GM23338 (cell line): ENCODE data around the gene PNLIPRP2.

Experiments
- CREB1 ChIP-seq: fragments of 250-450 bp; sonication (Bioruptor Pico); IDR thresholded peaks from 2 replicates; pipeline ENCODE4 v1.5.0; 2020; ENCODE audit warnings: low read depth, mild to moderate bottlenecking, moderate library complexity
- CTCF ChIP-seq, 2 experiments: fragments of 200-600 bp in 1 of 2; sonication (generic) in 1 of 2; conservative IDR thresholded peaks; 2 replicates each; pipeline versions ENCODE4 v1.5.1 to v1.6.1; 2016 to 2017; ENCODE audit warnings: antibody characterized with exemption in 2 of 2, low read depth in 2 of 2, mild to moderate bottlenecking in 2 of 2, moderate library complexity in 1 of 2
- EZH2 ChIP-seq: fragments of 200-600 bp; sonication (generic); IDR thresholded peaks from one replicate; pipeline ENCODE4 v1.8.0; 2017; ENCODE audit warnings: antibody characterized with exemption, mild to moderate bottlenecking, low read depth; ENCODE audit not compliant: unreplicated experiment
- JUNB ChIP-seq: IDR thresholded peaks from one replicate; pipeline ENCODE4 v1.6.1; 2016; ENCODE audit warnings: antibody characterized with exemption; ENCODE audit not compliant: unreplicated experiment
- REST ChIP-seq: IDR thresholded peaks from one replicate; pipeline ENCODE4 v1.6.1; 2018; ENCODE audit warnings: antibody characterized with exemption; ENCODE audit not compliant: unreplicated experiment
- ZNF331 ChIP-seq: fragments of 250-450 bp; sonication (Bioruptor Pico); IDR thresholded peaks from 2 replicates; pipeline ENCODE4 v1.5.0; 2020; ENCODE audit warnings: low read depth, mild to moderate bottlenecking, moderate library complexity

- TF ChIP-seq CTCF (conservative IDR thresholded peaks at IDR 0.05; ENCODE audit: low read depth in 2 of 2) (no peak), CREB1 (CRISPR knock-in tag) (no peak), ZNF331 (no peak), JUNB (no peak), EZH2 (no peak), REST (no peak)
Measured at GRCh38 chr10:116594525-116595035, 26.2 kb upstream of the PNLIPRP2 start.
